Activated CD8-positive, alpha-beta memory T cell treated with anti-CD3 and anti-CD28 coated beads, Interleukin-2, amount 50 U/mL, for 1 hour (primary cell): ENCODE measurements around the gene ZNF710.
"Not testable (repeated sequence)": the region's sequence is repeated elsewhere in the genome, so short reads cannot be mapped to it uniquely, and the experiment has no call there.

Experiments
- DNase-seq: peaks from one replicate; pipeline ENCODE4 v3.0.0-alpha.2; 2020; ENCODE audit errors: extremely low read depth

The ZNF710 gene

GRCh38 chr15:90103701-90104329 lies 102.7 kb downstream of the ZNF710 start:
- no peak for DNase-seq

- DNase-seq, result no peak
Measured at GRCh38 chr15:90104551-90104950, 103.4 kb downstream of the ZNF710 start.

GRCh38 chr15:90105521-90105920 lies 104.4 kb downstream of the ZNF710 start:
- no peak for DNase-seq

DNA sequence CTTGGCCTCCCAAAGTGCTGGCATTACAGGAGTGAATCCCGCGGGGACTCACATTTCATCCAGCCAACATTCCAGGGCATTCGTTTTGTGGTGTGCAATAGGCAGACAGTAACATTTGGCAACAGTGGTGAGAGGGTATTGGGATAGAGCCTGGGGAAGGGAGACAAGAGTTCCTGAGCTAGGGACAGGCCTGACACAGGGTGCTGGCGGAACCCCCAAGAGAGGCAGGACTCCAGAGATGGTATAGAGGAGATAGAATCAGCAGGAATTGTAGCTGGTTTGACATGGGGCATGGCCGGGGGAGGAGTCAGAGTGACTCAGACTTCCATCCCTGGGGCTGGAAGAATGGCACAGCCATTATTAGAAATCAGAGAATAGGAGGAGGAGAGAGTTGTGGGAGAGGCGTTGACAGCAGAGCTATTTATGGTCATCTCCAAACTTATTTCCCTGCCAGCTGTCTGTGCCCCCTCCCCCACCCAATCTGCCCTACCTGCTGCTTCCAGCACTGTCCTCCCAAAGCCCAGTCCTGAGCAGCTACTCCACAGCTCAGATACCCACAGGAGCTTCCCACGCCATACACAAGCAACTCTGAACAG lies 105.5 kb downstream of the ZNF710 start:
- DNase-seq, result no peak

- not testable (repeated sequence) for DNase-seq
Measured at GRCh38 chr15:90108038-90108437, 106.9 kb downstream of the ZNF710 start.

DNA sequence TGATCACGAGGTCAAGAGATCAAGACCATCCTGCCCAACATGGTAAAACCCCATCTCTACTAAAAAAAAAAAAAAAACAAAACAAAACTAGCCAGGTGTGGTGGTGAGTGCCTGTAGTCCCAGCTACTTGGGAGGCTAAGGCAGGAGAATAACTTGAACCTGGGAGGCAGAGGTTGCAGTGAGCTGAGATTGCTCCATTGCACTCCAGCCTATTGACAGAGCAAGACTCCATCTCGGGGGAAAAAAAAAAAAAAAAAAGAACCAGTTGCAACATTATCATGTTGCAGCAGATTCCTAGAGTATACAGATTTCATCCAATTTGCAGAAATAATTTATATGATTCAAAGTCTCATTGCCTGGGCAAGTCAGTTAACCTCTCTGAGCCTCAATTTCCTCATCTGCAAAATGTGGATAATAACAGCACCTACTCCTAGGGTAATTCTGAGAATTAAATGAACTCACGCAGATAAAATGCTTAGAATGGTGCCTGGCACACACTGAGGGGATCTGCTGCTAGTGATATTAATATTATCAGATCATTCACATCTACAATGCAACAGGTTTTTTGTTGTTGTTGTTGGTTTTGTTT lies 108.1 kb downstream of the ZNF710 start:
- not testable (repeated sequence) for DNase-seq

- DNase-seq, result no peak
Measured at GRCh38 chr15:90113166-90113565, 112.0 kb downstream of the ZNF710 start.

DNA sequence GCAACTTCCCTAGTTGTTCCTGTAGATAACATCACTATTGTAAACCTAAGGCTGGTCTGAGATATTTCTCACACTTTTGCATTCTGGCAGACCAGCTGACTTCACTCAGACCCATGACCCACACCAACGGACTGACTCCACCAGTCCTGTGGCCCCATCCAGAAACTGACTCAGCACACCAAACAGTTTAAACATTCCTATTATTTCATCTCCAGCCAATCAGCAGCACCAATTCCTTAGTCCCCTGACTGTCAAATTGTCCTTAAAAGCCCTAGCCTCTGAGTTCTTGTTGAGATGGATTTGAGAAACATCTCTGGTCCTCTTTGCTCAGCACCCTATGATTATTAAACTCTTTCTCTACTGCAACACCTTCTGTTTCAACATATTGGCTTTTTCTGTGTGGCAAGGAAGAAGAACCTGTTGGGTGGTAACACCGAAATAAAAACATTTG lies 113.4 kb downstream of the ZNF710 start:
- DNase-seq, result no peak

DNA sequence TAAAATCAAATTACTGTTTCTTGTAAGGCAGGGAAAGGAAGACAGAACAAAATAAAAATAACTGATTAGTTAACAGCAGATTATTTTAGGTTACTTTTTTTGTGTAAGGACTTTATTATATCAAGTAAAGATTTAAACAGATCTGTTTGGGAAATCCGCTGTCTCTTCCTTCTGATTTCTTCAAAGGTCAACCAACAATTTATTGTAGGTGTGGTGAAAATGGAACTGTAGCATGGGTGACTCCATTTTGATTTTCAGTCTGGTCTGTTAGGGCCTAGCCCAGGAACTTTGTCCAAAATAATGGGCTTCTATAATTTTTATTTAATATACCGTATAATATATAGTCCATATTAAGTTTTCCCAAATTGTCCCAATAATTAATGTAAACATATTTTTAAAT lies 114.7 kb downstream of the ZNF710 start:
- no peak for DNase-seq

DNA sequence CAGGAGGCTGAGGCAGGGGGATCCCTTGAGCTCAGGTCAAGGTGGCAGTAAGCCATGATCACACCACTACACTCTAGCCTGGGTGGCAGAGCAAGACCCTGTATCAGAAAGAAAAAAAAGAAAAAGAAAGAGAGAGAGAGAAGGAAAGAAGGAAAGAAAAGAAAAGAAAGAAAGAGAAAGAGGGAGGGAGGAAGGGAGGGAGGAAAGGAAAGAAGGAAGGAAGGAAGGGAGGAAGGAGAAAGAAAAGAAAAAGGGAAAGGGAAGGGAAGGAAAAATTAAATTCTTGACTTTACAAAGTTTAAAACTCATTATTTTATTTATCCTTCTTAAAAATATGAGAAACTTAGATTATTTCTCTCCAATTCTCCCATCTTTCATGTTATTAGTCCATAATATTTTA lies 118.2 kb downstream of the ZNF710 start:
- no peak for DNase-seq

DNA sequence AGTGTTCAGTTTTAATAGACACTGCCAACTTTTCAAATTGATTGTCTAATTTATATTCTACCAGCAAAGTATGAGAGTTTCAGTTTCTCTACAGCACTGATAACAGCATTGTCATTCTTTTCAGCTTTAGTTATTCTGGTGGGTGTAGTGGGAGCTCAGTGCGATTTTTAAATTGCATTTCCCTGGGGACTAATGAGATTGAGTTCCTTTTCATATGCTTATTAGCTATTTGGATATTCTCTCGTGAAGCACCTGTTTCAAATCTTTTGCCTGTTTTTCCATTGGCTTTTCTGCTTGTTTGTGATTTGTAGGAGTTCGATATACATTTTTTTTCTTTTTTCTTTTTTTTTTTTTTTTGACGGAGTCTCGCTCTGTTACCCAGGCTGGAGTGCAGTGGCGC lies 120.0 kb downstream of the ZNF710 start:
- DNase-seq, result no peak

DNA sequence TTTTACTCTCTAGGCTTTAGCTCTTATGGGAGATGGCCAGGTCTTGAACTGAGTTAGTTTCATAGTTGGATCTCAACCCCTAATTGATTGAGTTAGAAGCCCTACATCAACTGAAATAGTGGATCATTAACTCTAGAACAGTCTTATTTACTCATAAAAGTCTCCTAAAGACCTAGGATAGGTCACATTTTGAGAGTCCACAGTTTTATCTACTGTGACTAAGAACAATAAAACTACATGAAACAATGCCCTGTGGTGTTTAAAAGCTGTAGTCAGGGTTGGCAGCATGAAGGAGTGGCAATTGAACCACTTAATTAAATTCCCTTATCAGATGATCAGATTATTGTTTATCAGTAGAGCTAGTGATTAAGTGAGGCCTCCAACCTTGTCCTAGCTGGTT lies 123.4 kb downstream of the ZNF710 start:
- DNase-seq, result no peak

DNA sequence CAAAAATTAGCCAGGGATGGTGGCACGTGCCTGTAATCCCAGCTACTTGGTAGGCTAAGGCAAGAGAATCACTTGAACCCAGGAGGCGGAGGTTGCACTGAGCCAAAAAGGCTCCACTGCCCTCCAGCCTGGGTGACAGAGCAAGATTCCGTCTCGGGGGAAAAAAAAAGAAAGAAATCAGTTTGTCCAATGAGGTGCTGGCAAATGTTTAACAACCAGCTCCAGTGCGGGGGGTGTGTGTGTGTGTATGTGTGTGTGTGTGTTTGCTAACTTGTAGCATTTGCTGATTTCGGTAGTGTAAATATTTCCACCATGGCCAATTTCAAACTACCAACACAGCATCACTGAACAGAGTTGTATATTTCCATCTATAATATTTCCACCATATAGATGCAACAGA lies 124.9 kb downstream of the ZNF710 start:
- no peak for DNase-seq

GRCh38 chr15:90126596-90127435 lies 125.7 kb downstream of the ZNF710 start:
- DNase-seq, result no peak

- no peak for DNase-seq
Measured at GRCh38 chr15:90130291-90130690, 129.2 kb downstream of the ZNF710 start.
